Pulmonary artery endothelial cell (primary cell): ENCODE results near the gene NDUFA3. TPM values are rescaled to one million over a fixed set of nuclear protein-coding genes. Genes with fewer than 3 reads are reported as not detected.

Source experiments
- DNase-seq: peaks from one replicate; pipeline ENCODE4 v3.0.0-alpha.2; 2011; ENCODE audit warnings: low read depth, low spot score
- total RNA-seq: library from RNA; depleted of rRNA; stranded (reverse); fragments of >200 nt; gene quantifications from 2 replicates; pipeline ENCODE4 v1.2.3, GENCODE V29; 2014

Gene NDUFA3
- total RNA-seq, 1 donor from 2014 or later, result 22.5 TPM

GRCh38 chr19:54137699-54138488, 35.2 kb downstream of the NDUFA3 start, which contains the start of gene CNOT3:
CNOT3 (plus strand) TSS chr19:54137762; CDS start chr19:54142979, 5,217 bp downstream.
- no peak for DNase-seq

- no peak for DNase-seq
Observed at GRCh38 chr19:54138489-54139256, 36.0 kb downstream of the NDUFA3 start.

- DNase-seq, result no peak
Observed at GRCh38 chr19:54141356-54141755, 38.7 kb downstream of the NDUFA3 start.

- DNase-seq, result no peak
Observed at GRCh38 chr19:54142166-54142780, 39.6 kb downstream of the NDUFA3 start.

- DNase-seq, result no peak
Observed at GRCh38 chr19:54145541-54146158, 43.0 kb downstream of the NDUFA3 start.

- no peak for DNase-seq
Observed at GRCh38 chr19:54147676-54148075, 45.0 kb downstream of the NDUFA3 start.

- DNase-seq, result no peak
Observed at GRCh38 chr19:54148158-54148557, 45.5 kb downstream of the NDUFA3 start.

GRCh38 chr19:54149021-54149812, 46.6 kb downstream of the NDUFA3 start:
- peak; percentile 64 for DNase-seq

- no peak for DNase-seq
Observed at GRCh38 chr19:54151362-54152035, 48.8 kb downstream of the NDUFA3 start.

- DNase-seq, result no peak
Observed at GRCh38 chr19:54152267-54152666, 49.6 kb downstream of the NDUFA3 start.

- DNase-seq, result no peak
Observed at GRCh38 chr19:54152878-54153524, 50.3 kb downstream of the NDUFA3 start.

- no peak for DNase-seq
Observed at GRCh38 chr19:54153731-54154326, 51.2 kb downstream of the NDUFA3 start.

GRCh38 chr19:54154603-54155345, 52.1 kb downstream of the NDUFA3 start:
- DNase-seq, result no peak

GRCh38 chr19:54155694-54156093, 53.0 kb downstream of the NDUFA3 start:
- no peak for DNase-seq

GRCh38 chr19:54156490-54156889, 53.8 kb downstream of the NDUFA3 start:
- no peak for DNase-seq

- DNase-seq, result no peak
Observed at GRCh38 chr19:54156953-54157352, 54.3 kb downstream of the NDUFA3 start.
